A549 treated with ZK216348 at 1 μM for 4 hours (cell line): Measurements from ENCODE around the gene ERMARD. TPM values are rescaled to one million over a fixed set of nuclear protein-coding genes. Genes with fewer than 3 reads are reported as not detected.

ENCODE experiments used
- total RNA-seq: library from RNA; stranded (reverse); fragments of 200-300 nt; extraction: Qiagen RNA extraction; gene quantifications from 5 replicates; pipeline ENCODE4 v1.2.3, GENCODE V29; 2022; ENCODE audit warnings: low read depth

Gene ERMARD
- 6.9 to 11.3 TPM (median 7.6 TPM) in 5 replicates for total RNA-seq

DNA sequence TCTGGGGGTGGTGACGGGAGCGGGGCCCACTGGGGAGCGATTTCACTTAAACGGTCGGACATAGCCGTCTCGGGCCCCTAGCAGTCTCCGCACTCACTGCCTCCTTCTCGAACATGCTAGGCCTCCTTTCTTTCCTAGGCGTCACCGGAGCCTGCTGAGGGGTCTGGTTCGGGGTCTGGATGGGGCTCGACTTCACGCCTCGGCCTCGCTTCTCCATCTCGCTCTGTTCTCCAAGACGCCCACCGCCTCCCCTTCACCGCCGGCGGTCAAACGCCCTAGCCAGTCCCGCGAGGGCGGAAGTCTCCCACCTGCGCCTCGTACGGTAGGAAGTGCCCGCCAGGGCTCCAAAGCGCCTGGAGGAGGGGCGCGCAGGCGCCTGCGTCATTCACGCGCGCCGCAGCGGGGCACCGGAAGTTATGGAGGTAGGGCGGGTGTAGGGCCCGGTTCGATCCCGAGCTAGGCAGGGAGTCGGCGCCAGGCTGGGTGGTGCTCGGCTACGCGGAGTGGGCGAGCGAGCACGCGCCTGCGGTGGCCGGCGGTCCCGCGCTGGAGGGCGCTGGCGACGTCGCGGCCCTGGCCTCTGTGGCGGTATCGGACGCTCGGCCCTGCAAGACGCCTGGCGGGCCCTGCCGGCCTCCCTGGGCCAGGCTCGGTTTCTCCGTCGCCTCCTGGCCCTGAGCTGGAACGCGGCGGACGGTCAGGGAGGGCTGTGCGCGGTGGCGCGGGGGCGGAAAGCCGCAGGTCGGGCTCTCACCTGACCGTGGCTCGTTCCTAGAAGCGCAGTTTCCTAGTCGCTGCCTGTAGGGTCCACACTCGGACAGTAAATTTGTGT is at the start of gene ERMARD, which contains the start of gene DYNLT2:
TSS of gene ERMARD (plus strand) at position 381 of the 832 bp plus-strand sequence. CDS start at position 417, 36 bp downstream.
TSS of gene DYNLT2 (minus strand) at position 331 of the 832 bp plus-strand sequence. CDS start at position 217, 114 bp downstream.

DNA sequence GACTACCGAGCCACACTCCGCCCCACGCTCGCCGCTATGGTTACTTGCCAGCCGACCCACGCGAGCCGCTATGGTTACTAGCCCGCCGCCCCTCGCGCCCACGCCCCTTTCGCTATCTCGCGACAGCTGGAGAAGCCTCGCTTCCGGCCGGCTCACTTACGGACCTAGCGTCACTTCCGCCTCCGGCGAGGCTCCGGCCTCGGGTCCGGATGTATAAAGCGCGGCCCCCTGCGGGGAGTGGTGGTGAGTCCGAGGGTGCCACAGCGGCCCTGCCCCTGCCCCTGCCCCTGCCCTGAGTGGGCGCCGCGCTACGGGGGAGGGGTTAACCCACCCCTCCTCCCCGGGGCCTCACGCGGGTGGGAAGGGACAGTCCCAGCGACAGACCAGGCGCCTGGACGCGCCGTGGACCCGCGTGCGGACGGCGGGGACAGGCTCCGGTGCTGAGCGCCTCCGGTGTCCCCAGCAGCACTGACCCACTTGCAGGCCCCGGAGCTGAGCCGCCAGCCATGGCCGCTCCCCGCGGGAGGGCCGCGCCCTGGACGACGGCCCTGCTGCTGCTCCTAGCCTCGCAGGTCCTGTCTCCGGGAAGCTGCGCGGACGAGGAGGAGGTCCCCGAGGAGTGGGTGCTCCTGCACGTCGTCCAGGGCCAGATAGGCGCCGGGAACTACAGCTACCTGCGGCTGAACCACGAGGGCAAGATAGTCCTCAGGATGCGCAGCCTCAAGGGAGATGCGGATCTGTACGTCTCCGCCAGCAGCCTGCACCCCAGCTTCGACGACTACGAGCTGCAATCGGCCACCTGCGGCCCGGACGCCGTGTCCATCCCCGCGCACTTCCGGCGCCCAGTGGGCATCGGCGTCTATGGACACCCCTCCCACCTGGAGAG is 49.2 kb upstream of the ERMARD start, which contains the start of the genes C6orf120 and WDR27:
TSS of gene C6orf120 (plus strand) at position 173 of the 886 bp plus-strand sequence. CDS start at position 507, 334 bp downstream.
TSS of gene WDR27 (minus strand) at position 76 of the 886 bp plus-strand sequence. CDS start 13,024 bp downstream, outside the sequence.

DNA sequence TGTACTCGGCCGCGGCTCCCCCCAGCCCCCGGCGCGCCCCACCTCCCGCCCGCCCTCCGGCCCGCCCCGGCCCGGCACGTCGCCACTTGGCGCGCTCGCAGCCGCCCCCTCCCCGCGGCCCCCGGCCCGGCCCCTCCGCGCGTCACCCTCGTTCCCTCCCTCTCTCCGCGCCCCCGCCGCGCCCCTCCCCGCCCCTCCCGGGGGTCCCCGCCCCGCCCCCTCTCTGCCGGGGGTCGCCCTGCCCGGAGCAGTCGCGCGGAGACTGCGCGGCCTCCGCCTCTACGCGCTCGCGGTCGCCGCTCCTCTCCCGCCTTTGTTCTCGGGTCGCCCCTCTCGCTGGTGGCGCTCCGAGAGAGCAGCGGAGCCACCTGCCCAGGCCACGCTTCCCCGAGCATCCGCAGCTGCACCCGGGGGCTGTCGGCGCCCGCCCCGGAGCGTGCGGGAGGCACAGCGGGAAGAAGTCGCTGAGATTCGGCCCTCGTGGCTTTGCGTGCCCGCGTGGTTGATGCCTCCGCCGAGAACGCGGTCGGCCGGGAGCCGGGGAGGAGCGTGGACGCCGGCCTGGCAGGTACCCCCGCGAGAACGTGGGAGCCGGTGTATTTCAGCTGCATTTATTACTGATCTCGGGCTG is 26.8 kb upstream of the ERMARD start, which contains the start of gene PHF10:
TSS of gene PHF10 (minus strand) at position 7 of the 631 bp plus-strand sequence. CDS start 569 bp downstream, outside the sequence.

Other genes with a start within 250 kb of the ERMARD start
- 5.3 to 16.8 TPM (median 13.1 TPM) in 5 replicates for gene WDR27, start 49.6 kb upstream of the ERMARD start, total RNA-seq
- gene C6orf120, start 49.5 kb upstream of the ERMARD start, total RNA-seq, result 8.3 to 15.1 TPM (median 12.6 TPM) in 5 replicates
- 19.8 to 24.0 TPM (median 22.5 TPM) in 5 replicates for gene PHF10, start 27.1 kb upstream of the ERMARD start, total RNA-seq
- gene DYNLT2, start 50 bp upstream of the ERMARD start, total RNA-seq, result 0.43 to 1.2 TPM (median 0.67 TPM) in 5 replicates